A204.1 (cell line): ENCODE results near the gene NFKBIZ.

Experiments
- FAIRE-seq: peaks from 2 replicates; lab custom pipeline; 2012; peaks lifted over from hg19 to GRCh38; lab: Jason Lieb, UNC

The NFKBIZ gene, protein sequence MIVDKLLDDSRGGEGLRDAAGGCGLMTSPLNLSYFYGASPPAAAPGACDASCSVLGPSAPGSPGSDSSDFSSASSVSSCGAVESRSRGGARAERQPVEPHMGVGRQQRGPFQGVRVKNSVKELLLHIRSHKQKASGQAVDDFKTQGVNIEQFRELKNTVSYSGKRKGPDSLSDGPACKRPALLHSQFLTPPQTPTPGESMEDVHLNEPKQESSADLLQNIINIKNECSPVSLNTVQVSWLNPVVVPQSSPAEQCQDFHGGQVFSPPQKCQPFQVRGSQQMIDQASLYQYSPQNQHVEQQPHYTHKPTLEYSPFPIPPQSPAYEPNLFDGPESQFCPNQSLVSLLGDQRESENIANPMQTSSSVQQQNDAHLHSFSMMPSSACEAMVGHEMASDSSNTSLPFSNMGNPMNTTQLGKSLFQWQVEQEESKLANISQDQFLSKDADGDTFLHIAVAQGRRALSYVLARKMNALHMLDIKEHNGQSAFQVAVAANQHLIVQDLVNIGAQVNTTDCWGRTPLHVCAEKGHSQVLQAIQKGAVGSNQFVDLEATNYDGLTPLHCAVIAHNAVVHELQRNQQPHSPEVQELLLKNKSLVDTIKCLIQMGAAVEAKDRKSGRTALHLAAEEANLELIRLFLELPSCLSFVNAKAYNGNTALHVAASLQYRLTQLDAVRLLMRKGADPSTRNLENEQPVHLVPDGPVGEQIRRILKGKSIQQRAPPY

DNA sequence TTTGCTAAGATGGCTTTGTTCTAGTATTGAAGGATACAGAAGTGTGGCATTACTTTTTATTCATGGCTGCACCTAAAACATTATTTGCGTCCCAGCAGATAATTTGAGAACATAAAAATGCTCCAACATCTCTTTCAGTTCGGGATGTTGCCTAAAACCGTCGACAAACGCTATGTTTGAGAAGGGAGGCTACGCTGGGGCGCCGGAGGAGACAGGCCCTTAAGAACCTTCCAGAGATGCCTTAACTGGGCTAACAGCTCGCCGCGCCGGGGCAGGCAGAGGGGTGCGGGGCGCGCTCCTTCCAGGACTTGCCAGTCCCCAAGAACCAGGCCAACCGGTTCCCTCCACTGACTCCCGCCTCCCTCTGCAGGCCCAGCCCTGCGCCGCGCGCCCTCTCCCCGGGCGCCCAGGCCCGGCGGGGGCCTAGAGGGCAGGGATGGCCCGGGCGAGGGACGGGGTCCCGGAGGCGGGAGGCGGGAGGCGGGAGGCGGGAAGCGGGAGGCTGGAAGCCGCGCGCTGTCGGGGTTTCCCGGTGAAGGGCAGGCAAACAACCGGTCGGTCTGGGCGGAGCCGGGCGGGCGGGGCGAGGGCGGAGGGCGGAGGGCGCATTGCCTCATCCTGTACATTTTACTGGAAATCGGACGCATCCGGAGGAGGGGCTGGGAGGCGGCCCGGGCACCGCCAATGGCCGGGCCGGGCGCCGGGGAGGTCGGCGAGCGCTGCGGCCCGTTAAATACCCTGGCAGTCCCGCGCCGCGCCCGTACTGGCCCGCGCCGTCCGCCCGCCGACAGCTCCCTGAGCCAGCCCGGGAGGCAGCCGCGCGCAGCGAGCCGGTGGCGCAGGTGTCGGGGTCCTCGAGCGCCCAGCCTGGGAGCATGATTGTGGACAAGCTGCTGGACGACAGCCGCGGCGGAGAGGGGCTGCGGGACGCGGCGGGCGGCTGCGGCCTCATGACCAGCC lies at the start of gene NFKBIZ:
TSS of gene NFKBIZ (plus strand) at position 761 of the 960 bp plus-strand sequence. CDS start at position 876, 115 bp downstream.
- no peak for FAIRE-seq

- no peak for FAIRE-seq
Measured at GRCh38 chr3:101801174-101801573, 48.1 kb upstream of the NFKBIZ start.

DNA sequence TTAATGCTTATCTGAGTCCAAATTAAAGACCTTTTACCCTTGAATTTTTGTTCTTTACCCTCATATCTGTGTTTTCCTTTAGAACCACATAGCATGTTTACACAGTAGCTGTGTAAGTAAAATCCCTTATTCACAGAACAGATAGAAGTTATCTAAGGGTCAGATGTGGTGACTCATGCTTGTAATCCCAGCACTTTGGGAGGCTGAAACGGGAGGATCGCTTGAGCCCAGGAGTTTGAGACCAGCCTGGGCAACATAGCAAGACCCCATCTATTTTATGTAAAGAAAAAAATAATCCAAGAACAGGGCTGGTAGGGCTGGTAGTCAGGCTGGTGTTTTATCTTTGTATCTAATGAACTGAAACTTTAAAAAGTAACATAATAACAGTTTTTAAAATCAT lies 47.1 kb upstream of the NFKBIZ start:
- no peak for FAIRE-seq

DNA sequence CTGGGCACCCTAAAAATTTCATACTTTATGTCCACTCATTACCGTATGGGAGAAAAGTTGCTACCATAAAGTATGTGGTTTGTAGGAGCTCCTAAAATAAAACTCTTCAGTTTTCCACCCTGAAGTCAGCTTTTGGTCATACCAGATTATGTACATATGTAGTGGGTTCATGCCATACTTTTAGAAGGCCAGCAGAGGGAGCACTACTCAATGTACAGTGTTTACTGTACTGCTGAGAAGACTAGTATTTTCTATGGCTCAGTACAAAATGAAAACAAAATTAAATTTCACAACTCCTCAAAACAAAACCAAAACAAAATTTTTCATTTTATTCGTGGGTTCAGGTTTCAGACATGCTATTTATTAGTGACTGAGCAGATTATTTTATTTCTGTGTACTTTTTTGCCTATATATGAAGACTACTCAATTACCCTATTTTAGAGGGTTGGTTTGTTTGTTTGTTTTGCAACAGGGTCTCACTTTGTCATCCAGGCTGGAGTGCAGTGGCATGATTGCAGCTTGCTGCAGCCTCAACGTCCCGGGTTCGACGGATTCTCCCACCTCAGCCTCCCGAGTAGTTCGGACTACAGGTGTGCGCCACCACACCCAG lies 46.0 kb upstream of the NFKBIZ start:
- peak; percentile 99 for FAIRE-seq

DNA sequence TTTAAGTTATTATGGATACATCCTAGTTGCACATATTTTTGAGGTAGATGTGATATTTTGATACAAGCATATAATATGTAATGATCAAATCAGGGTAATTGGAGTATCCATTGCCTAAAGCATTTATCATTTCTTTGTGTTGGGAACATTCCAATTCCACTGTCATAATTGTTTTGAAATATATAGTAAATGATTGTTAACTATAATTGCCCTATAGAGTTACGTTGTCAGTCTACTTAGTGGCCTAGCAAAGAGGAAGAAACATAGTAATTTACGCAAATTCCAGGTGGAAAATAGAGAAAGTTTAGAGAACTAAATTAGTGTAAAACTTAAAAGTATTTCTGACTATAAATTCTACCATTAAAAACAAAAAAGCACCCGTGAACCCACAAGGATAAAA lies 45.4 kb upstream of the NFKBIZ start:
- FAIRE-seq: no peak

GRCh38 chr3:101806491-101806890 lies 42.8 kb upstream of the NFKBIZ start:
- FAIRE-seq: no peak

GRCh38 chr3:101807888-101808287 lies 41.4 kb upstream of the NFKBIZ start:
- no peak for FAIRE-seq

- FAIRE-seq: peak; percentile 37
Measured at GRCh38 chr3:101809178-101810021, 39.9 kb upstream of the NFKBIZ start.

- no peak for FAIRE-seq
Measured at GRCh38 chr3:101810022-101810418, 39.3 kb upstream of the NFKBIZ start.

- no peak for FAIRE-seq
Measured at GRCh38 chr3:101811875-101812274, 37.4 kb upstream of the NFKBIZ start.

GRCh38 chr3:101812895-101813294 lies 36.4 kb upstream of the NFKBIZ start:
- no peak for FAIRE-seq

DNA sequence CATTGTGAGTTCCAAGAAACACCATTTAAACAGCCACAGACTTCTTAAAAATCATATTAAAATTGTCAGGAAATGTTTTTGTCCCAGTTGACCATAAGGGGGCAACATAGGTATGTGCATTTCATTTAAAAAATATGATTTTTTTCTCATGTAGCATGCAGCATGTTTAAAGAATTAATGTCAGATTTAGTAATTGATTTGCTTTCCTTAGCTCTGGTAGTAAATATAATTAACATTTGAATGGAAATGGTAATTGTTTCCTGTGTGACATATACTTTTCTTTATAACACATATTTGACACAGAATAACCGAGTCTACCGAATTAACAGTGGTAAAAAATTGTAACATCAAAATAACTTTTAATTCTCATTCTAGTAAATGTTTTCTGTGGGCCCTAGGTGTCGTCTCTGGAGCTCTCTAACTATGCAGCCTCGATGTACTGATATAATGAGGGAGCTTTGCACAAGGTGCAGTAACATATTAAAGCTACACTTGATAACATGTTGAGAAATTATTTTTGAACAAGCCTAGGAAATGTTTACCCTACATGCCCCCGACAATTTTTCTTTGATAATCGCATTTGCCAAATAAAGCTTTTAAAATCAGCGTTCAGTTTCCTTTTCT lies 35.4 kb upstream of the NFKBIZ start:
- FAIRE-seq: peak; percentile 98

DNA sequence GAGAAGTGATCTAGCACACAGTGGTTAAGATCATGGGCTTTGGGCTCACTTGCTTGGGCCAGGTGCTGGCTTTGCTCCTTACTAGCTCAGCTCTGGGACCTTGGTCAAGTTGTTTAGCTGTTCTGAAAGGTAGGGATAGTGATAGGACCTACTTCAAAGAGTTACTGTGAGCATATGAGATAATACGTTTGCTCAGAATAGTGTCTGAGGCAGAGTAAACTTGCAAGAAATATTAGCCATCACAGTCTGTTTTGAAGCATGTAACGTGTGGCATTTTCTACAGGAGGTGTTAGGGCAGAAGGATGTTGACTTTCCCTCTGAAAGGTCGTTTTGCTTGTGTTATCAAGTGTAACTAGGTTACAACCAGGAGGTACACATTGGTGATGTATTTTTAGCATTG lies 34.5 kb upstream of the NFKBIZ start:
- no peak for FAIRE-seq

DNA sequence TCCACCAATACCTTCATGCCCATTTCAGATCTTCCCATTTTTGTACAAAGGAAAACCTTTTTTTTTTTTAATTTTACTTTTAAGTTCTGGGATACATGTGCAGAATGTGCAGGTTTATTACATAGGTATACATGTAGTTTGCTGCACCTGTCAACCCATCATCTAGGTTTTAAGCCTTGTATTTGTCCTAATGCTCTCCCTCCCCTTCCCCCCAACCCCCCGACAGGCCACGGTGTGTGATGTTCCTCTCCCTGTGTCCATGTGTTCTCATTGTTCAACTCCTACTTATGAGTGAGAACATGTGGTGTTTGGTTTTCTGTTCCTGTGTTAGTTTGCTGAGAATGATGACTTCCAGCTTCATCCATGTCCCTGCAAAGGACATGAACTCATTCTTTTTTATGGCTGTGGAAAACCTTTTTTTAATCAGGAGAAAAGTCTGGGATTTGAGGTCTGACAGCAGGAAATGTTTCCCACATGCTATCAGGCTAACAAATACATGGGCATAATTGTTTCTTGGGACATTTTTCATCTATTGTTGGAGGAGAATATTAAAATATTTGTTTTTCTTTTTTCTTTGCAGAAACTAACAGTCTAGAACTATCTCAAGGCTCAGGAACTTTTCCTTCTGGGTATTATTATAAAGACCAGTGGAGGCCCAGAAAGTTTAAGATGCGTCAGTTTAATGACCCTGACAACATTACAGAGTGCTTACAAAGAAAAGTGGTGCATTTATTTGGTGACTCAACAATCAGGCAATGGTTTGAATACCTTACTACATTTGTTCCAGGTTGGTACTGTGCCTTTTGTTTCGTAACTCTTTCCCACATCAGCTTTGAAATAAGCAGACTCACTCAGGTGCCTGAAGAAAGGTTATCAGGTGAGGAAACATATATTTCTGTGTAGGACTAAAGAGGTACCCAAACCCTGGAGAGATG lies 32.8 kb upstream of the NFKBIZ start:
- no peak for FAIRE-seq

DNA sequence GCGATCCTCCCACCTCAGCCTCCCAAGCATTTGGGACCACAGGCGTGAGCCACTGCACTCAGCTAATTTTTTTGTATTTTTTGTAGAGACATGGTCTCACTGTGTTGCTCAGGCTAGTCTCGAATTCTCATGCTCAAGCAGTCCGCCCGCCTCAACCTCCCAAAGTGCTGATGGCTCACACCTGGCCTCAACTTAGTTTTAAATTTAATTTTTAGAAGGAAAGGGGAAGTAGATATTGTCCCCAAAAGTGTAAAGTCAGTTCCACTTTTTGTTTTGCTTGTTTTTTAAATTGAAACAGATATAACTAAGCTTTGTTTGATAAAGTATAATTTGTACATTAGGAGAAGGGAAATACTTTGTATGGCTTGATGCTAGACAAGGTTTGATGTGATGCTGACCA lies 31.3 kb upstream of the NFKBIZ start:
- FAIRE-seq: no peak

DNA sequence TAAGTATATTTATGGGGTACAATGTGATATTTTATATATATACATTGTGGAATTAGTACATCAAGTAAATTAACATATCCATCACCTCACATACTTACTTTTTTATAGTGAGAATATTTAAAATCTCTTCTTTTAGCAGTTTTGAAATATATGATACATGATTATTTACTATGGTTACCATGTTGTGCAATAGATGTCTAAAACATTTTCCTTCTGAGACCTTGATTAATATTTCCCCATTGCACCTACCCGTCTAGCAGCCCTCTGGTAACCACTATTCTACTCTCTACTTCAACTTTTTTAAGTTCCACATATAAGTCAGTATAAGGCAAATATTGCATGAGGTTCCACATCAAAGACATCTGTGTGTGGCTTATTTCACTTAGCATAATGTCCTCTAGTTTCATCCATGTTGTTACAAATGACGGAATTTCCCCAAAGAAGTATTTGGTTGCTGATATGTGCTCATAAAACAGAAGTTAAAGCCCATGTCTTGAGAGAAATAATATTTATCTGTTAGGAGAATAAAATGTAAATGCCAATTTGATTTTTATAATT lies 29.6 kb upstream of the NFKBIZ start:
- FAIRE-seq: no peak

- FAIRE-seq: no peak
Measured at GRCh38 chr3:101821503-101821902, 27.8 kb upstream of the NFKBIZ start.

- no peak for FAIRE-seq
Measured at GRCh38 chr3:101823525-101823924, 25.8 kb upstream of the NFKBIZ start.

GRCh38 chr3:101824702-101825101 lies 24.6 kb upstream of the NFKBIZ start:
- FAIRE-seq: no peak
